ENCODE data around the gene EID2.

DNA sequence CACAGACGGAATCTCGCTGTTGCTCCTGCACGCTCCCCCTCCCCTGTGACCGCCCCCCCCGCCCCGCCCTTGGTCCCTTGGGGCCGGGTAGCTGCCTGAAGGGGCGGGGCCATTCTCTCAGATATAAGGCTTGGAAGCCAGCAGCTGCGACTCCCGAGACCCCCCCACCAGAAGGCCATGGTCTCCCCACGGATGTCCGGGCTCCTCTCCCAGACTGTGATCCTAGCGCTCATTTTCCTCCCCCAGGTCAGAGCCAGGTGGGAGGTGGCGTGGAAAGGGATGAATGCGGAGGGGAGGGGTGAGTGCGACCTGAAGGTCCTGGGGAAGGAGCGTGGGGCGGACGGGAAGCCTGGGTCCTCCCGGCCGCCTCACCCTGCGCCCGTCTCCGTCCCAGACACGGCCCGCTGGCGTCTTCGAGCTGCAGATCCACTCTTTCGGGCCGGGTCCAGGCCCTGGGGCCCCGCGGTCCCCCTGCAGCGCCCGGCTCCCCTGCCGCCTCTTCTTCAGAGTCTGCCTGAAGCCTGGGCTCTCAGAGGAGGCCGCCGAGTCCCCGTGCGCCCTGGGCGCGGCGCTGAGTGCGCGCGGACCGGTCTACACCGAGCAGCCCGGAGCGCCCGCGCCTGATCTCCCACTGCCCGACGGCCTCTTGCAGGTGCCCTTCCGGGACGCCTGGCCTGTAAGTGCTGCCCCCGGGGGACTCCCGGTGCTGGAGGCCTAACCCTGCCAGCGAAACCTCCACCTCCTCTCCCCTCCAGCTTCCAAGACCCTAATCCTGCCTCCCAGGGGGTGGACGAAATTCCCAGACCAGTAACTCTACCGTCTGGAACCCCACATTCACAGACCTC, 40.9 kb downstream of the EID2 start, which contains the start of gene DLL3:
- no peak for TF ChIP-seq GATA2 (IDR thresholded peaks at IDR 0.05; ENCODE audit: low read depth, low read length)
- TF ChIP-seq GATA3 (IDR thresholded peaks at IDR 0.05; ENCODE audit: low read depth, low read length): no peak
